Heart left ventricle (tissue), 16 donors: Measurements from ENCODE around the gene SLX9. TPM values are rescaled to one million over a fixed set of nuclear protein-coding genes. Genes with fewer than 3 reads are reported as not detected.

Experiments used
- ATAC-seq, 4 donors: fragments of 200-7000 bp; cut with Tn5 transposase; one replicate each; pipeline ENCODE4 v1.9.1; 2020 to 2022; ENCODE audit warnings: moderate library complexity in 4 of 4, mild to moderate bottlenecking in 3 of 4, moderate number of reproducible peaks in 1 of 4
- DNase-seq, 5 donors: peaks; one replicate each; pipeline ENCODE4 v3.0.0-alpha.2; 2020
- H3K27ac ChIP-seq, 12 donors: fragments of 200-600 bp; sonication (generic) in 4 of 12; one replicate each; pipeline versions ENCODE4 v1.5.0 to v1.8.0; 2016 to 2022; ENCODE audit warnings: mild to moderate bottlenecking in 2 of 12
- H3K27me3 ChIP-seq, 9 donors: fragments of 200-600 bp; sonication (generic) in 2 of 9; one replicate each; pipeline versions ENCODE4 v1.5.1 to v1.8.0; 2016 to 2022; ENCODE audit warnings: mild to moderate bottlenecking in 3 of 9
- H3K36me3 ChIP-seq, 9 donors: fragments of 200-600 bp; sonication (generic) in 2 of 9; one replicate each; pipeline versions ENCODE4 v1.5.0 to v1.8.0; 2018 to 2022; ENCODE audit warnings: mild to moderate bottlenecking in 2 of 9
- H3K4me1 ChIP-seq, 12 donors: fragments of 200-600 bp; sonication (generic) in 4 of 12; one replicate each; pipeline versions ENCODE4 v1.5.0 to v1.8.0; 2016 to 2022; ENCODE audit warnings: mild to moderate bottlenecking in 3 of 12
- H3K4me3 ChIP-seq, 12 donors: fragments of 200-600 bp; sonication (generic) in 4 of 12; one replicate each; pipeline versions ENCODE4 v1.5.0 to v1.8.0; 2017 to 2022; ENCODE audit warnings: mild to moderate bottlenecking in 9 of 12, moderate library complexity in 4 of 12
- H3K9me3 ChIP-seq, 12 donors: fragments of 200-600 bp; sonication (generic) in 4 of 12; one replicate each; pipeline versions ENCODE4 v1.5.0 to v1.8.0; 2016 to 2022; ENCODE audit warnings: mild to moderate bottlenecking in 1 of 12
- CTCF ChIP-seq, 12 donors: fragments of 200-600 bp; sonication (generic) in 4 of 12; IDR thresholded peaks; one replicate each; pipeline versions ENCODE4 v1.5.0 to v1.8.0; 2018 to 2022; ENCODE audit warnings: antibody characterized with exemption in 12 of 12, mild to moderate bottlenecking in 5 of 12
- POLR2A ChIP-seq, 2 donors: fragments of 450-650 bp; IDR thresholded peaks; one replicate each; pipeline ENCODE4 v1.6.1; 2017; ENCODE audit warnings: antibody characterized with exemption in 2 of 2, mild to moderate bottlenecking in 2 of 2, moderate library complexity in 2 of 2
- WGBS, 4 donors: extraction: QIAGEN DNeasy Blood & Tissue Kit in 2 of 4; methylation state at CpG; one replicate each; pipeline versions ENCODE4 v1.1.5 to v1.1.7; 2013 to 2018; 5-methylcytosine and 5-hydroxymethylcytosine counted together
- intact Hi-C, 10 donors: fragments of 100-400 bp; cut with DNase I; formaldehyde crosslinking; loops; one replicate each; pipeline versions ENCODE4 v1.11.1 to v1.14.2; 2022
- polyA plus RNA-seq, 2 donors: library from polyadenylated mRNA; stranded (reverse); fragments of 200-250 nt; gene quantifications; one replicate each; pipeline ENCODE4 v1.2.3, GENCODE V29; 2013
- total RNA-seq, 9 donors: library from RNA; depleted of rRNA in 2 of 9; stranded (reverse); fragments of >200 nt in 2 of 9; fragmentation: NEBNext Ultra II Directional in 3 of 9; extraction: Animal tissue kit (Norgen Biotek cat#: 25700) in 3 of 9; gene quantifications; one replicate each; pipeline versions ENCODE4 v1.1.0 to v1.2.4, GENCODE V29; 2016 to 2023
- donor health status: ischemic (EF 13 %, LVEDD 7.1; RV severe dilation, severe dysfunction).
- donor health status: healthy with polysubstance abuse.
- donor health status: DM: no; HTN: yes; CAD: no.
- donor health status: DM: no; HTN: no; CAD: no.
- donor health status: ischemic (EF 25% LVEDD 6.9; RV normal size, moderate dysfunction).
- donor health status: ischemic (EF 25% LVEDD 5.7; RV mildly dilated, moderate dysfunction).
- donor health status: healthy.
- donor health status: DM: yes; HTN: yes; CAD: no.
- donor health status: ischemic (EF 35%, LVEDD 5.7; RV mildly dilated, moderate dysfunction).
- donor health status: nonischemic (EF 11% LVEDD 7.7; RV severe dilation, severe dysfunction).
- donor health status: DM: yes; HTN: yes; CAD: no.
- donor health status: PGD.
- donor health status: ischemic (EF 29% LVEDD 5.4; RV normal size, mild dysfunction).
- donor health status: nonischemic (EF 23%, LVEDD 6.1; RV moderate dilation, normal function).

The SLX9 gene
- total and polyA plus RNA-seq, 11 donors: 38.5 to 77.8 (median 49.1) TPM

DNA sequence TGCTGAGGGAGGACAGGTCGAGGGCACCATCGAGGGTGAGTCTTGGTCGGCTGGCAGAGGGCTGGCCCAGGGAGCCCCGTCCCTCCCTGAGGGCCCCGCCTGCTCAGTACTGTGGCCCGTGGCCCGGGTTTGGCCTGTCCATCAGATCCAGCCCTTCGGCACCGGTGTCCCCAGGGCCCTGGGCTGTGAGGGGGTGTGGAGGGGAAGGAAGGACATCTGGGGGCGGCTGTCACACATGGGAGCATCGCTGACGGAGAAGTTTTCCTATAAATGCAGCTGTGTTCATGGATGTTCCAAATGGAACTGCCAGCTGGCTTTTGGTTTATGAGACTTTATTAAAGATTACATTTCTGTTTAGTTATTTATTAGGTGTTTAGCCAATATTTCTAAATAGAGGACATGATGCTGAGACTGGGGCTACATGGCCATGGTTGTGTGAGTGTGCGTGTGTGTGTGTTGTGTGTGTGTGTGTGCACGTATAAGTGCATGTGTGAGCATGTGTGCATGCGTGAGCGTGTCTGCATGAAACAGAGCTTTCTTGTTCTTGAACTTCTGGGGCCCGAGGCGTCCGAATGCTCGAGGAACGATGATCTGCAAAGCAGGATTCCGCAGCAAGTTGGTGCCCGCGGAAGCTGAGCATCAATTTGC lies 54.3 kb downstream of the SLX9 start:
- Histone ChIP-seq H3K4me3 (no peak overlapping the region), H3K27me3 (no peaks in the 10 kb centered on the region), H3K27ac (peak overlapping the region in 4 of 12 donors; percentile 27 to 59 (median 51)), H3K36me3 (no peaks in the 10 kb centered on the region), H3K9me3 (no peaks in the 10 kb centered on the region), H3K4me1 (peaks cover 0 to 36% (median 17%) of the 10 kb centered on the region in 12 donors)
- ATAC-seq (peak in 3 of 4 donors; percentile 11 to 79 (median 38)), DNase-seq (peak in 4 of 5 donors; percentile 67 to 81 (median 76))
- intact Hi-C loops: no loop called here
- TF ChIP-seq POLR2A (IDR thresholded peaks at IDR 0.05): no peak
- 44 to 66% (median 57%) methylated on average over 23 to 24 of the region's 24 CpGs for WGBS, 4 donors

DNA sequence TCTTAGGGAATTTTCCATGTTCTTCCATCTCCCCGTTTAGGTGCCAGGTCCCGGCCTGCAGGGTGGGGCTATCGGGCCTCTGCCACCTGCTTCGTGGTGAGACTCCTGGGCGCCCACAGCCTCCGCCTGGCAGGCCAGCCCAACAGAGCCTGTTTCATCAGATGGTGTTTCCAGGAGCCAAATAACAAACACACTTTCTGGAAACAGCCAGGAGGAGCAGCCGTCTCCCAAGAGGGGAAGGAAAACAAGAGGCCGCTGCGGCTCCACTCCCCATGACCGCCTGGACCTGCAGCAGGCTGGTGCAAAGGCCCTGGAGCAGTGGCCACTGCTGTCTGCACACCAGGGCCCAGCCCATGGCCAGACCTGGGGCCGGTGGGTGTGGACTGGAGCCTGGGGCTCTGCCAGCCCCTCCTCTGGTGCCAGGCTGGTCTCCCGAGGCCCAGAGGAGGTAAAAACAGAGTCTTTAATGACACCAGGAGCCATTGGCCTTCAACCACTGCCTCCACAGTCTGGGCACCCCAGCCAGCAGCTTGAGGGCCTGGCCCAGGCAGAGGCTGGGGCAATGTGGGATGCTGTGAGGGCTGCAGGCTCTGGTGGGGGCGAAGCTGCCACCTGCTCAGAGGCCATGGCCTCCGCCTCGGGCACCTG lies 55.0 kb downstream of the SLX9 start:
- no peak overlapping the region for H3K4me3 ChIP-seq
- H3K4me1 ChIP-seq: peaks cover 0 to 30% (median 11%) of the 10 kb centered on the region in 12 donors
- WGBS, 4 donors: 63 to 75% (median 71%) methylated on average over 11 to 15 of the region's 15 CpGs
- no peaks in the 10 kb centered on the region for H3K9me3 ChIP-seq
- ATAC-seq (no peak), DNase-seq (peak in 3 of 5 donors; percentile 31 to 62 (median 35))
- no peaks in the 10 kb centered on the region for H3K36me3 ChIP-seq
- TF ChIP-seq CTCF (IDR thresholded peaks at IDR 0.05) (no peak), POLR2A (IDR thresholded peaks at IDR 0.05) (no peak)
- no peaks in the 10 kb centered on the region for H3K27me3 ChIP-seq
- peak overlapping the region in 3 of 12 donors; percentile 27 to 29 (median 27) for H3K27ac ChIP-seq
- intact Hi-C loops: no loop called here

DNA sequence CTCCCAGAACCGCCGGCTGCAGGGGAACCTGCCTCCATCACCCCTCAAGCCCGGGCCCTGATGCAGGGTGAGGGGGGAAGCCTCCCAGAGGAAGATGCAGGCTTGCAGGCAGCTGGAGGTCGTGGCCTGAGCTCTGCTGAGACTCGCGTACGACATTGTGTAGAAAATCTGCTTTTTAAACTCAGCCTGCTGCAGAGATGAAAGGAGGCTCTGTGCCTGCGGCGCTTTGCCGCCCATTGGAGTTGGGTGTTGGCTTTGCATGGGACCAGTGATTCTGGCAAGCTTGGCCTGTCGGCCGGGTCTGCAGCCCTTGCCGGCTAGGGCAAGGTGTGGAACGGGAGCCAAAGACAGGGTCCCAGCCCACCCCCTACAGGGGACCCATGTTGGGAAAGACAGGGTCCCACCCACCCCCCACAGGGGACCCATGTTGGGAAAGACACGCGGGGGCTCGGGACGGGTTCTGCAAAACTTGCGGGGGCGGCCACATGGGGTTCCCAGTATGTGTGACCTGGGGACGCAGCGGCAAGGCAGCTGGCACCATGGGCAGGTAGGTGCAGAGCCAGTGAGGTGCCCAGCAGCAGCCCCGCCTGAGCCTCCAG lies 55.6 kb downstream of the SLX9 start:
- peak overlapping the region in 1 of 12 donors; percentile 27 for H3K27ac ChIP-seq
- peak in 3 of 5 donors; percentile 22 to 60 (median 24) for DNase-seq
- peaks cover 0 to 27% (median 9%) of the 10 kb centered on the region in 12 donors for H3K4me1 ChIP-seq
- intact Hi-C loops: no loop called here
- H3K9me3 ChIP-seq: no peaks in the 10 kb centered on the region
- WGBS, 4 donors: 82 to 96% (median 90%) methylated on average over 12 to 23 of the region's 23 CpGs
- no peaks in the 10 kb centered on the region for H3K36me3 ChIP-seq
- no peak for TF ChIP-seq POLR2A (IDR thresholded peaks at IDR 0.05)
- TF ChIP-seq CTCF (IDR thresholded peaks at IDR 0.05): no peak
- H3K4me3 ChIP-seq: no peak overlapping the region
- H3K27me3 ChIP-seq: no peaks in the 10 kb centered on the region
- ATAC-seq: no peak

DNA sequence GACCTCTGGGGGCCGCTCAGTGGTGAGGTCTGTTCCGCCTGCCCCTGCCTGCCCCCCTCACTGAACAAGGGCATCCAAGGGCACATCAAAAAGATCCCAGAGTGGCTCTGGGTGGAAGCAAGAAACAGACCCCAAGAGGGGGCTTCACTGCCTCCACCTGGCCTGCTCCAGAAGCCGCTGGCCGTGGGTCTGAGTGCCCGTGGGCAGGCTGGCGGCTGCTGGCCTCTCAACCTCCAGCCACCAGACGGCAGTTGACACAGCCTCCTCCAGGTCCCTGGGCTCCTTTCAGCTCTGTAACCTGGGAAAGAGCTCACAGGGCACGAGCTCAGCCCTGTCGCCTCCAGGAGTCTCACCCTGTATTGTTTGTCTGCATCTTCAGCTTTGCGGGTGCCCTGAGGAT lies 56.3 kb downstream of the SLX9 start:
- intact Hi-C loops: no loop called here
- H3K9me3 ChIP-seq: no peaks in the 10 kb centered on the region
- TF ChIP-seq POLR2A (IDR thresholded peaks at IDR 0.05): no peak
- no peak for TF ChIP-seq CTCF (IDR thresholded peaks at IDR 0.05)
- DNase-seq: peak in 1 of 5 donors; percentile 25
- H3K4me1 ChIP-seq: peaks cover 0 to 33% (median 10%) of the 10 kb centered on the region in 12 donors
- 96 to 98% (median 97%) methylated on average over 8 to 10 of the region's 10 CpGs for WGBS, 4 donors
- no peaks in the 10 kb centered on the region for H3K27me3 ChIP-seq
- no peaks in the 10 kb centered on the region for H3K36me3 ChIP-seq
- no peak overlapping the region for H3K4me3 ChIP-seq
- no peak for ATAC-seq
- H3K27ac ChIP-seq: no peak overlapping the region
